HG03159 (cell line): ENCODE results near the gene SLC24A3.

Source experiments
- ATAC-seq: cut with Tn5 transposase; IDR thresholded peaks from one replicate; pipeline ENCODE4 v1.9.1; 2021; ENCODE audit warnings: mild to moderate bottlenecking, moderate library complexity; ENCODE audit not compliant: unreplicated experiment

Gene SLC24A3

DNA sequence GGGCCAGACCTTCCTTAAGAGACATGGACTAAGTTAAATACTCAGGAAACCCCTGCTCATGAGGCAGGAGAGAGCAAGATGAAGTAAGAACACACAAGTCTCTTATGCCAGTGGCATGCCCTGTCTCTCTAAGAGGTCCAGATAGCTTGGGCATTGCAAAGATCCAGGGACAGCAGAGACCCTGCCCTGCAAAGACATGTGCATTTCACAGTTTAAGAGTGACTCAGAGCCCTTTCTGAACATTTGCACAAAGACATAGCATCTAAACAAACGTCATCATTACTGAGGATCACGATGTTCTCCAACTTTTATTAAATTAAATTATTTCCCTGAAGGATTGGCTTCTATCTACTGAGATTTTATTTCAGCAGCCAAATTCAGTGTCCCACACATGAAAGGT, 315.1 kb downstream of the SLC24A3 start:
- no peak for ATAC-seq

GRCh38 chr20:19528286-19529030, 316.0 kb downstream of the SLC24A3 start:
- ATAC-seq: no peak

DNA sequence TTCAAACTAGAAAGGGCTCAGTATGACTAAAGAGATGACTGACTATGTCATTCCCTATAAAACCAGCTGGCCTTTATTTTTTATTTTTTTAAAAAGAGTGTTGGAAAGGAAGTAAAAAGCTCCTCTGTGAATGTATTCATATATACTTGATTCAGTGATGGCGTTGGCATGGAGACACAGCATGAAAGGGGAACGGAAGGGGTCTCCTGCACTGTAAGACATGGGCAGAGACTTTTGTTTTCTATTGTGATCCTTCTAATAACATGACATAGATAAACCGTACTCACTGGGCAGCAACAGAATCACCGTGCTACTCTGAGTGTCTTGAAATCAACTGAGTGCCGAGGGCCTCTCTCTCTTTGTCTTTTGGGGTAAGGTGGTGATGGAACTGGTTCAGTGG, 317.6 kb downstream of the SLC24A3 start:
- no peak for ATAC-seq

GRCh38 chr20:19531446-19531845, 319.0 kb downstream of the SLC24A3 start:
- no peak for ATAC-seq

GRCh38 chr20:19538556-19538955, 326.1 kb downstream of the SLC24A3 start:
- no peak for ATAC-seq

DNA sequence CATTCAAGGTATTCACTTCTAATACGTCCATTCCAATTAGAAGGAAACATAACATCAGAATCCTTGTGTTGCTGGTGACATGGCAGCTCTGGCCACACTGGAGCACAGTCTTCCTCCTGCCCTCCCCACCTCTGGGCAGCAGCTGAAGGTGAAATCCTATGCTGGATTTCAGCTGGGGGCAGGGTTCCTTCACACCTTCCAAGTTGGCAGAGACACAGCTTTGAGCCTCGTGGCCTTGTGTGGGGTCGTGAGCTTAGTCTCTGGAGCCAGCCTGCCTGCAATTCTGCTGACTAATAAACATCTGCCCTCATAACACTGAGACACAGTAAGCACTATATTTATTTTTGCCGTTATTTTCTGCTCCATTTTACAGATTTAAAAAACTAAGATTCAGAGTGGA, 326.7 kb downstream of the SLC24A3 start:
- ATAC-seq: no peak

DNA sequence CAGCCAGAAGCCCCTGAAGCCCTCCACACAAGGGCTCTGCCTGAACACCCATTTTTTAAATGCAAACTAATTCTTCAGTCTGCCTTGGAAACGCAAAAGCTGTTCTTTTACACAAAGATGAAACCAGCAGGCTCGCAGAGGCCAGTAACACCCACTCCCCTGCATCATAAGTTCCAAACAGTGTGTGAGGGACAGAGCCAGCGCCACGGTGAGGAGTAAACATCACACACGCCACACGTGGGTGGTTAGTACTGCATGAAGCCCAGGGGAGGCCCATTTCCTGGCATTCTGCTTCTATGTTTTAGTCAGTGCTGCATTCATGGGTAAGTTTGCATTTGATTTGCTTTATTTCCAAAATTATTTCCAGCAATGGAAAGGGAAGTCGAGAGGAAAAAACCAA, 327.9 kb downstream of the SLC24A3 start:
- ATAC-seq: no peak

DNA sequence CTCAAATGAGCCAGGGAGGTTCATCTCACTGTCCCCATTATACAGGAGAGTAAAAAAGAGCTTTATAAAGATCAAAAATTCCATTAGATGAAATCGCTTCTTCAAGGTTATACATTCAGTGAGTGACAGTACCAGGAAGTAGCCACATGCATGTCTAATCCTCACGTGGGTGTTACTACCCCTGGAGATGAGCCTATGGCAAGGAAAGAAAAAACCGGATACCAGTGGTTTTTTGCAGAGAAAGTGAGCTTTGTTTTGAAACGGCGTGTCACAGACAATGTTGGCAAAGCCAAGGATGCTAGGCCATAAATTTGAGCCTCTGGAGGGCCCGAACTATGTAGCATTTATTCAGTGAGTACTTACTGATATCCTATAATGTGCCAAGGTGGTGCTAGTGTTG, 330.7 kb downstream of the SLC24A3 start:
- no peak for ATAC-seq

GRCh38 chr20:19544684-19545083, 332.2 kb downstream of the SLC24A3 start:
- ATAC-seq: no peak

DNA sequence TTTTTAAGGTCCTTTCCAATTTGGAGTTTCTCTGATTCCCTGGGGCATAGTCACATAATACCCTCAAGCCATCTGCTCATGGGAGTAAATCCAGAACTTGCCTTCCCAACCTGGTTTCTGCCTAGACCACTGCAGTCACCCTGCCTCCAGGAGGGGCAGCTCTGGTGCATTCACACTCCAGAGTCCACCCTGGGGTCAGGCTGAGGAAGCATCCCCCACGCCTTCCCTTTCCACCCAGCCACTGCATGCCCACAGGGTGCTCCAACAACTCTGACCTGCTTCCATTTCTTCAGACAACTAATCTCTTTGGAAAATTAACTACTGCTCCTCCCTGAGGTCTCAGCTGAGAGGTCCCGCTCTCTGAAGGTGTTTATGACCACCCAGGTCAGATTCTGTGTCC, 334.2 kb downstream of the SLC24A3 start:
- ATAC-seq: no peak

- no peak for ATAC-seq
Measured at GRCh38 chr20:19547547-19547946, 335.1 kb downstream of the SLC24A3 start.

- ATAC-seq: no peak
Measured at GRCh38 chr20:19549896-19550295, 337.5 kb downstream of the SLC24A3 start.

DNA sequence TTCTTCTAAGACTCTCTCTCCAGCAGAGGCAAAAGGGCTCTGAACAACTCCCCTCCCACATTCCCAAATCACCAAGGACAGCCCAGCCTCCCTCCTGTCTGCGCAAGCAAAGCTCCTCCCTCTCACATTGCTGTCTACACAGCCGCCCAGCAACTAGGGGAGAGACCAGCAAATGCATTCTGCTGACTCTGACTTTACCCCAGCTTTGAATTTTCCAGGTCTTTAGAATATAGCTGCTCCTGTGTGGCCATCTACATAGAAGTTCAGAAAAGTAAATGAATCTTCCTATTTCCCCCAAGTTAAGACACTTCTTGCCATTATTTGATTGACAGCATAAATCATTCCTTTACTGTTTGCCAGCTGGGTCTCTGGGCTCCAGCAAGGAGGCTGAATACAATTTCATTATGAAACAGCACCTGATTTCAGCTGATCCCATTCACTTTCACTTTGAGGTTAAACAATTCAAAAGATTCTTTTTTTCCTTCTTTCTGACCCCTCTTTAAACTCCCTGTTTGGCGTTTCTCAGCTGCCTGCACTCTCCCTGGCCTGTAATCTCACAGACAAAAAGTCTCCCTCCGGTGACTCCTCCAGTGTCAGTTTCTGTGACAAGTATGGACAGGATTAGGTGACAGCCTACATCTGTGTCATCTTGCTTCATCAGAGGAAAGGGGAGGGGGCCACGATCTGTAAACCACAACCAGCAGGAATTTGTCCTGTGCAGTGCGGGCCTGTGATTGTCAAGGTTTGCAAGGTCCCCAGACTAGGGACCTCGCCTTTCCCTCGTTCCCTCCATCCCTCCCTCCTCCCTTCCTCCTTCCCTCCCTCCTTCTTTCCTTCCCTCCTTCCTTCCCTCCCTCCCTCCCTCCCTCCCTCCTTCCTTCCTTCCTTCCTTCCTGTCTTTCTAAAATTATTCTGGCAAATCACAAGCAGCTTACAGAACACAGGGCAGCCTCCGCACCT, 340.1 kb downstream of the SLC24A3 start:
- no peak for ATAC-seq

GRCh38 chr20:19554666-19555065, 342.2 kb downstream of the SLC24A3 start:
- no peak for ATAC-seq

GRCh38 chr20:19555726-19556125, 343.3 kb downstream of the SLC24A3 start:
- ATAC-seq: no peak

DNA sequence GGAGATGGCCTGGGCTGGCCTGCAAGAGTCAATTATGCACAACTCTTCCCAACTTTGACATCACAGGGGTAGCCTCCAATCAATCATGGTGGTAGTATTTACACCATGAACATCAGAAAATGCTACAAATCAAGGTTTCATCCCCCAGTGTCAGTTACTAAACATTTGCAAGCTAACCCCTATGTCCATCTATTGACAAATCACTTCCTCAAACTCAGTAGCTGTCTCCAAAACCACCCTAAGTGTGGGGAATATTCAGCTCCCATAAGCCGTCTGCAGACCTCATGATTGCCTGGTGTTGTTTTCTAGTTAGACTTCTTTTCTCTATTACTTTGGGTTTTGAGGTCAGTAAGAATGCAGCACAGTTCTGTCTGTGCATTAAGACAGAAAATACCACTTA, 344.8 kb downstream of the SLC24A3 start:
- no peak for ATAC-seq

DNA sequence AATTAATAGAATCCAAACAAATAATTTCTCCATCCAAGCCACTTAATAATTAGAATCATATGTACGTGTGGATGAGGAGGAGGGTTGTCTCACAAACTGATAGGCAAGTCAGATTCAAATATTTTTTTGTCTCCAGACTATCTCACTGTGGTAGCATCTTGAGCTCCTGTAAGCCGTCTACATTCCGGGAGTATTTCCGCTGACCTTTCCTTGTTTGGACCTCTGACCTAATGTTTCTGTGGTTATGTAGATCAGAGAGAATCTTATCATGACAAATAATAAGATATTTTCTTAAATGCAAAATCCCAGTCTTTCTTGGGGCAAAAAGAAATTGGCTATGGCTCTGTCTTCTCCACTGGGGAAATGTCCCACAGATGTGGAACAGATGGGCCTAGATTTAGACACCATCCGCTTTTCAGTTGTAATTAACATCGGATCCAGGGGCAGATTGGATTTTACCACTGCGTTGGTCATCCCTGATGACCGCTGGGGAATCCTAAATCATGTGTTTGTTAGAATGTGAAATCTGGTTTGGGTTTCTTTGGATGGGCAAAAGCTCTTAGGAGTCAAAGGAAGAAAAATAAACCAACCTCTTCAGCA, 348.5 kb downstream of the SLC24A3 start:
- ATAC-seq: no peak

DNA sequence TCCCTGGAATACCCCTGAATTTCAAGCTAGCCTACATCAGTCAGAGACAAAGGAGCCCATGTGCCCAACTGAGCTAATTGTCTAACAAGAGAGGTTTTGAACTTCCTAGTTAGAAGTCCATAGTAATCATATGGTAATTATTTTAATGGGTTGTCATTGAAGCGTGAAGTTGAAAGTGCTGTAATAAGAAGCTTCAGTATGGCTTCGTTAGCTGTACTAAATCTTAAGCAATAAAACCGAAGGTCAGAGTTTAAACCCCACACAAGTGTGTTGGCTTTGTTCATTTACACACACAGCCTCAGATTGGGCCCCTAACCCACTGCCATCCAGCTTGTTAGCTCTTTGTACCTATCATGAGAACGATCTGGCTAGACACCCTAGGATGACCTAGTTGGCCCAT, 350.0 kb downstream of the SLC24A3 start:
- no peak for ATAC-seq

- ATAC-seq: no peak
Measured at GRCh38 chr20:19564261-19564660, 351.8 kb downstream of the SLC24A3 start.

DNA sequence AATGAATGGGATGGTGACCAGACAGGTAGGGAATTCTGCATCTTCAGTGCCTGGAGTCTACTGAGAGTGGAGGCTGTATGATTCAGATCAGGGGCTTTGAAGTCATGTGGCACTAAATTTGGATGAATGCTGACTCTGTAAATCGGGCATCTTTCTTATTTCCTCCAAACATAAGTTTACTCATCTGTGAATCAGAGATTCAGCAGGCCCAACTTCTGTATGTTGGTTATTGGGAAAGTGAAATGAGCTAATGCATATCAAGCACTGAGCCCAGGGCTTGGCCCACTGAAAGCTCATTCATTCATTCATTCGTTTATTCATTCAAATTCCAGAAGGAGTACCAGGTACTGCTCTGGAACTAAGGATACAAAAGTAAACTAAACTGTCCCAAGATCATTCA, 353.3 kb downstream of the SLC24A3 start:
- no peak for ATAC-seq

DNA sequence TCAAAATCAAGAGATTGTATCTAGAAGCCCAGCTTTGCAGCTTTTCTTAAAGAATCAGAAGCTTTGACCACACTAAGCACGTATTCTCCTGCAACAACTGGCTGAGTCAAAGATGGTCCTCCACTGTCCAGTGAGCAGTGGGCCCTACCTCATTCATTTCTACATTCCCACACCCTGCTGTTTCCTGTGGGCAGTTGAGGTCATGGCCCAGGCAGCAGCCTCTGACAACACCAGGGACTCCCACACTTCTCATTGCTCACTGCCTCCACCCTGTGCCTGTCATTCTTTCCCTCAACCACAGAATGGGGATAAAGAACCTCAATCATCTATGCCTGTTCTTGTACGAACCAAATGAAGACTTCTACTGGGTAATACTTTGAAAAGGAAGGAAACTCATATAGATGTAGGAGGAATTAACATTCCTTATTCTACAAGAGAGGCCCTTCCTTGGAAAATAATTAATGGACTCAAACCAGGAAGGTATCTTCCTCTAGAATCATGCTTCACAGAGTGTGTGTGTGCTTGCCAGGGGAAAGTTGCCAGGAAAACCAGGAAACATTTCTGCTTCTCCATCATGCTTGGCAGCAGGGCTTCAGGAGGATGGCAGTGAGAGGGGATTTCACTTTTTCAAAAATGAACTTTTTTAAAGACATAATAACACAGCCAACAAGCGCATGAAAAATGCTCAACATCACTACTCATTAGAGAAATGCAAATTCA, 353.9 kb downstream of the SLC24A3 start:
- no peak for ATAC-seq
